K562 (cell line): Measurements from ENCODE around the gene ORAI2. TPM values are rescaled to one million over a fixed set of nuclear protein-coding genes. Genes with fewer than 3 reads are reported as not detected.

Experiments
- ATAC-seq: fragments of 200-7000 bp; cut with Tn5 transposase; 3 replicates; pipeline ENCODE4 v1.9.1; 2020; ENCODE audit warnings: moderate library complexity
- BruUV-seq: library from RNA; stranded (reverse); fragments of 400-500 nt; replicated peaks from 2 replicates; lab custom pipeline; 2021; lab: Mats Ljungman, UMichigan
- CTCF ChIA-PET: fragments of 300-600 bp; formaldehyde crosslinking; extraction: SDS; loops from one replicate; lab custom pipeline; 2021; ENCODE audit warnings: low intra/inter-chr PET ratio; lab: Yijun Ruan, JAX
- POLR2A ChIA-PET: fragments of 300-600, 350-650 bp; sonication (Branson Sonifier 250); formaldehyde crosslinking; extraction: SDS; loops from one replicate; lab custom pipeline; 2021; ENCODE audit warnings: antibody characterized with exemption, inconsistent platforms; lab: Yijun Ruan, JAX
- DNase-seq, 4 experiments: peaks; one replicate each; pipeline versions ENCODE4 v3.0.0 to v3.0.0-alpha.2; 2011 to 2018; ENCODE audit warnings: low spot score in 3 of 4, mixed read lengths in 3 of 4; ENCODE audit errors: extremely low read depth in 1 of 4
- FAIRE-seq: peaks from 2 replicates; lab custom pipeline; 2011; peaks lifted over from hg19 to GRCh38; lab: Jason Lieb, UNC
- H2AFZ ChIP-seq: 2 replicates; pipeline ENCODE4 v1.6.0; 2011; ENCODE audit warnings: low read depth, low read length, control low read depth, inconsistent platforms
- H3K27ac ChIP-seq: fragments of 200-600 bp; 3 replicates; pipeline ENCODE4 v1.8.0; 2011; ENCODE audit warnings: low read depth, mild to moderate bottlenecking, control low read depth, inconsistent platforms, low read length, moderate library complexity, mixed read lengths; ENCODE audit errors: extremely low read depth
- H3K27me3 ChIP-seq, 2 experiments: fragments of 300-600 bp in 1 of 2; 2 replicates in 1 of 2; 3 replicates in 1 of 2; pipeline versions ENCODE4 v1.6.0 to v1.8.0; 2011; ENCODE audit warnings: inconsistent platforms in 2 of 2, low read length in 2 of 2, mild to moderate bottlenecking in 1 of 2, mixed read lengths in 1 of 2, moderate library complexity in 1 of 2; ENCODE audit not compliant: control insufficient read depth in 2 of 2, insufficient read depth in 2 of 2
- H3K36me3 ChIP-seq: fragments of 300-600 bp; 3 replicates; pipeline ENCODE4 v1.8.0; 2011; ENCODE audit warnings: mild to moderate bottlenecking, low read length, inconsistent platforms; ENCODE audit not compliant: control insufficient read depth, insufficient read depth
- H3K4me1 ChIP-seq, 2 experiments: fragments of 200-600 bp in 1 of 2; replicated peaks in 1 of 2; 2 replicates in 1 of 2; 3 replicates in 1 of 2; pipeline versions ENCODE4 v1.5.1 to v1.8.0; 2011; ENCODE audit warnings: inconsistent platforms in 2 of 2, low read length in 2 of 2, mild to moderate bottlenecking in 1 of 2, mixed read lengths in 1 of 2, moderate library complexity in 1 of 2; ENCODE audit not compliant: control insufficient read depth in 2 of 2, insufficient read depth in 2 of 2
- H3K4me2 ChIP-seq: 2 replicates; pipeline ENCODE4 v1.6.1; 2011; ENCODE audit warnings: low read length, control low read depth, inconsistent platforms, mixed read lengths; ENCODE audit not compliant: insufficient read depth
- H3K4me3 ChIP-seq: fragments of 200-600 bp; sonication (generic), shearing (Covaris generic); 2 replicates; pipeline ENCODE4 v1.5.1; 2016; ENCODE audit warnings: control low read depth, inconsistent platforms
- H3K79me2 ChIP-seq: fragments of 200-600 bp; 3 replicates; pipeline ENCODE4 v1.8.0; 2011; ENCODE audit warnings: low read length, inconsistent platforms; ENCODE audit not compliant: control insufficient read depth, insufficient read depth
- H3K9ac ChIP-seq, 2 experiments: 2 replicates each; pipeline versions ENCODE4 v1.6.0 to v1.6.1; 2011; ENCODE audit warnings: low read depth in 2 of 2, low read length in 2 of 2, control low read depth in 1 of 2, inconsistent platforms in 1 of 2, mild to moderate bottlenecking in 1 of 2, mixed read lengths in 1 of 2; ENCODE audit not compliant: insufficient read depth in 1 of 2
- H3K9me1 ChIP-seq: one replicate; pipeline ENCODE4 v1.6.0; 2011; ENCODE audit warnings: inconsistent platforms, mild to moderate bottlenecking, low read length, moderate library complexity; ENCODE audit not compliant: control insufficient read depth, insufficient read depth
- H3K9me3 ChIP-seq: replicated peaks from 2 replicates; pipeline ENCODE4 v1.5.1; 2011; ENCODE audit warnings: low read depth, low read length, inconsistent platforms; ENCODE audit not compliant: control insufficient read depth, insufficient read depth
- H4K20me1 ChIP-seq: replicated peaks from 2 replicates; pipeline ENCODE4 v1.6.1; 2011; ENCODE audit warnings: low read length, inconsistent platforms, mixed read lengths; ENCODE audit not compliant: control insufficient read depth, insufficient read depth
- HNRNPL ChIP-seq: fragments of 200-400 bp; formaldehyde crosslinking; IDR thresholded peaks from 2 replicates; pipeline ENCODE4 v1.6.1; 2017; ENCODE audit warnings: low read depth, mild to moderate bottlenecking, low read length
- MXI1 ChIP-seq: IDR thresholded peaks from 2 replicates; pipeline ENCODE4 v1.6.1; 2011; ENCODE audit warnings: low read depth, mild to moderate bottlenecking, improper control_type of control experiment, low read length
- NFIX ChIP-seq: fragments of 250-450 bp; sonication (Bioruptor Pico); IDR thresholded peaks from 2 replicates; pipeline ENCODE4 v1.4.0; 2020; ENCODE audit warnings: low read depth, mild to moderate bottlenecking, moderate library complexity
- NKRF ChIP-seq: fragments of 450-650 bp; IDR thresholded peaks from 2 replicates; pipeline ENCODE4 v1.6.1; 2016; ENCODE audit warnings: borderline replicate concordance
- OTX1 ChIP-seq: fragments of 450-650 bp; formaldehyde crosslinking; IDR thresholded peaks from 2 replicates; pipeline ENCODE4 v1.4.0; 2022; ENCODE audit warnings: mild to moderate bottlenecking
- TARDBP ChIP-seq: fragments of 450-650 bp; IDR thresholded peaks from 2 replicates; pipeline ENCODE4 v1.6.1; 2016
- ZNF586 ChIP-seq: fragments of 450-650 bp; formaldehyde crosslinking; conservative IDR thresholded peaks from 2 replicates; pipeline ENCODE4 v1.4.0; 2020; ENCODE audit warnings: mild to moderate bottlenecking, moderate library complexity
- WGBS: fragments of 100-300 bp; shearing (Covaris generic); methylation state at CpG from one replicate; pipeline ENCODE4 v1.1.6; 2016; ENCODE audit warnings: low coverage, mixed read lengths; ENCODE audit not compliant: insufficient coverage; ENCODE audit errors: missing lambda C conversion rate; 5-methylcytosine and 5-hydroxymethylcytosine counted together
- in situ Hi-C: fragments of 300-500 bp; cut with MboI; formaldehyde crosslinking; loops from 4 replicates; pipeline ENCODE4 v1.15.0; 2018; ENCODE audit warnings: inconsistent platforms, mixed read lengths
- intact Hi-C: fragments of 100-400 bp; cut with micrococcal nuclease; formaldehyde crosslinking; loops from 2 replicates; pipeline ENCODE4 v1.14.2; 2022
- polyA plus RNA-seq, 8 experiments: library from polyadenylated mRNA; depleted of rRNA in 4 of 8; stranded (reverse) in 5 of 8; unstranded in 3 of 8; fragments of >200 nt; fragmentation: Nextera tagmentation in 2 of 8; fragmentation: Illumina TruSeq in 1 of 8; extraction: Ambion mirVana in 2 of 8; extraction: Trizol in 1 of 8; gene quantifications; 2 replicates each; pipeline versions ENCODE4 v1.2.1 to v1.2.3, GENCODE V29; 2011 to 2014; ENCODE audit warnings: inconsistent platforms in 1 of 8, missing spikeins in 1 of 8
- total RNA-seq, 7 experiments: library from RNA; depleted of rRNA in 6 of 7; stranded (reverse); fragments of >200 nt in 6 of 7; fragmentation: Illumina TruSeq in 2 of 7; extraction: Trizol in 2 of 7; gene quantifications; 2 replicates each; pipeline versions ENCODE4 v1.2.1 to v1.2.3, GENCODE V29; 2011 to 2021; ENCODE audit warnings: low replicate concordance in 1 of 7
- TF ChIP-seq, protein P1 (sequence below): sonication (generic); formaldehyde crosslinking; IDR thresholded peaks from 2 replicates; pipeline ENCODE4 v1.8.1; 2023; ENCODE audit warnings: mild to moderate bottlenecking, missing genetic modification reagents
- TF ChIP-seq, protein P2 (sequence below): sonication (generic); formaldehyde crosslinking; IDR thresholded peaks from 2 replicates; pipeline ENCODE4 v1.8.1; 2022; ENCODE audit warnings: missing genetic modification reagents
- TF ChIP-seq, protein P3 (sequence below): fragments of 250-450 bp; sonication (Bioruptor Pico); IDR thresholded peaks from 2 replicates; pipeline ENCODE4 v1.4.0; 2020; ENCODE audit warnings: mild to moderate bottlenecking, moderate library complexity

The ORAI2 gene
- total and polyA plus RNA-seq, 9 of the 15 experiments (the other 6 are each of a cell fraction or from before 2014, with no cell fraction given), result 1.1 to 27.7 (median 9.2) TPM

- intact Hi-C loops, result no loop called here
- Histone ChIP-seq H3K27ac (no peak overlapping the region), H3K4me1 (peaks cover 22 to 62% of the 10 kb centered on the region in 2 experiments), H3K9ac (peak overlapping the region in 1 of 2 experiments; percentile 51; a peak in 1 of 4 replicates), H3K9me1 (no peaks in the 10 kb centered on the region), H3K36me3 (peaks cover 18% of the 10 kb centered on the region; the same call in 1 of the 3 replicates), H2AFZ (no peak overlapping the region), H3K4me2 (no peak overlapping the region), H3K27me3 (no peaks in the 10 kb centered on the region), H4K20me1 (no peaks in the 10 kb centered on the region), H3K79me2 (no peaks in the 10 kb centered on the region), H3K9me3 (no peaks in the 10 kb centered on the region), H3K4me3 (no peak overlapping the region)
- ATAC-seq (no peak), DNase-seq (no peak), FAIRE-seq (no peak)
- BruUV-seq, result no TSS peak
- WGBS, result 78% methylated on average over 14 of the region's 14 CpGs
- POLR2A ChIA-PET, result interaction anchor here (1.5 kb wide), 1 partner anchor 9 kb away, joined by 3 read pairs; no protein-coding TSS in a partner anchor
- CTCF ChIA-PET, result no interaction called here
- in situ Hi-C loops, result no loop called here
- TF ChIP-seq NKRF (no peak), HNRNPL (no peak), ZNF586 (CRISPR knock-in tag) (no peak), NFIX (no peak), MXI1 (no peak), OTX1 (no peak), TARDBP (no peak)
- TF ChIP-seq, protein P1, sequence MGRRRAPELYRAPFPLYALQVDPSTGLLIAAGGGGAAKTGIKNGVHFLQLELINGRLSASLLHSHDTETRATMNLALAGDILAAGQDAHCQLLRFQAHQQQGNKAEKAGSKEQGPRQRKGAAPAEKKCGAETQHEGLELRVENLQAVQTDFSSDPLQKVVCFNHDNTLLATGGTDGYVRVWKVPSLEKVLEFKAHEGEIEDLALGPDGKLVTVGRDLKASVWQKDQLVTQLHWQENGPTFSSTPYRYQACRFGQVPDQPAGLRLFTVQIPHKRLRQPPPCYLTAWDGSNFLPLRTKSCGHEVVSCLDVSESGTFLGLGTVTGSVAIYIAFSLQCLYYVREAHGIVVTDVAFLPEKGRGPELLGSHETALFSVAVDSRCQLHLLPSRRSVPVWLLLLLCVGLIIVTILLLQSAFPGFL (CRISPR knock-in tag), result no peak
- TF ChIP-seq, protein P2, sequence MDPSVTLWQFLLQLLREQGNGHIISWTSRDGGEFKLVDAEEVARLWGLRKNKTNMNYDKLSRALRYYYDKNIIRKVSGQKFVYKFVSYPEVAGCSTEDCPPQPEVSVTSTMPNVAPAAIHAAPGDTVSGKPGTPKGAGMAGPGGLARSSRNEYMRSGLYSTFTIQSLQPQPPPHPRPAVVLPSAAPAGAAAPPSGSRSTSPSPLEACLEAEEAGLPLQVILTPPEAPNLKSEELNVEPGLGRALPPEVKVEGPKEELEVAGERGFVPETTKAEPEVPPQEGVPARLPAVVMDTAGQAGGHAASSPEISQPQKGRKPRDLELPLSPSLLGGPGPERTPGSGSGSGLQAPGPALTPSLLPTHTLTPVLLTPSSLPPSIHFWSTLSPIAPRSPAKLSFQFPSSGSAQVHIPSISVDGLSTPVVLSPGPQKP (CRISPR knock-in tag), result no peak
- TF ChIP-seq, protein P3, sequence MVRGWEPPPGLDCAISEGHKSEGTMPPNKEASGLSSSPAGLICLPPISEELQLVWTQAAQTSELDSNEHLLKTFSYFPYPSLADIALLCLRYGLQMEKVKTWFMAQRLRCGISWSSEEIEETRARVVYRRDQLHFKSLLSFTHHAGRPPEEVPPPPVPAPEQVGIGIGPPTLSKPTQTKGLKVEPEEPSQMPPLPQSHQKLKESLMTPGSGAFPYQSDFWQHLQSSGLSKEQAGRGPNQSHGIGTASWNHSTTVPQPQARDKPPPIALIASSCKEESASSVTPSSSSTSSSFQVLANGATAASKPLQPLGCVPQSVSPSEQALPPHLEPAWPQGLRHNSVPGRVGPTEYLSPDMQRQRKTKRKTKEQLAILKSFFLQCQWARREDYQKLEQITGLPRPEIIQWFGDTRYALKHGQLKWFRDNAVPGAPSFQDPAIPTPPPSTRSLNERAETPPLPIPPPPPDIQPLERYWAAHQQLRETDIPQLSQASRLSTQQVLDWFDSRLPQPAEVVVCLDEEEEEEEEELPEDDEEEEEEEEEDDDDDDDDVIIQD (CRISPR knock-in tag), result no peak
These were observed 13.9 kb downstream of the ORAI2 start for GRCh38 chr7:102447311-102447710.
